Activated CD4-positive, alpha-beta memory T cell treated with anti-CD3 and anti-CD28 coated beads for 36 hours (primary cell): ENCODE measurements around the gene CHAD. TPM values are rescaled to one million over a fixed set of nuclear protein-coding genes. Genes with fewer than 3 reads are reported as not detected.
A peak's percentile ranks its signal among the peaks of the same experiment; 100 is the strongest.
"Not testable (repeated sequence)": the region's sequence is repeated elsewhere in the genome, so short reads cannot be mapped to it uniquely, and the experiment has no call there.

Source experiments
- CTCF ChIA-PET: fragments of 350-600 bp; sonication (Branson Sonifier 250); formaldehyde crosslinking; loops from one replicate; lab custom pipeline; 2021; ENCODE audit warnings: antibody characterized with exemption, inconsistent platforms; lab: Charles Lee
- POLR2A ChIA-PET: fragments of 350-600 bp; sonication (Branson Sonifier 250); formaldehyde crosslinking; loops from one replicate; lab custom pipeline; 2021; ENCODE audit warnings: antibody characterized with exemption; lab: Charles Lee
- DNase-seq: peaks from one replicate; pipeline ENCODE4 v3.0.0-alpha.2; 2020
- H3K27ac Mint-ChIP-seq: one replicate; pipeline ENCODE4 v1.8.0; 2021; ENCODE audit warnings: mixed read lengths
- H3K27me3 Mint-ChIP-seq: one replicate; pipeline ENCODE4 v1.8.0; 2021; ENCODE audit warnings: mixed read lengths
- H3K36me3 Mint-ChIP-seq: one replicate; pipeline ENCODE4 v1.8.0; 2021; ENCODE audit warnings: mixed read lengths
- H3K4me1 Mint-ChIP-seq: one replicate; pipeline ENCODE4 v1.8.0; 2021; ENCODE audit warnings: low read depth, mixed read lengths
- H3K4me3 Mint-ChIP-seq: one replicate; pipeline ENCODE4 v1.8.0; 2021; ENCODE audit warnings: mild to moderate bottlenecking, mixed read lengths
- H3K9me3 Mint-ChIP-seq: one replicate; pipeline ENCODE4 v1.8.0; 2021; ENCODE audit warnings: mixed read lengths
- intact Hi-C: fragments of 100-400 bp; cut with micrococcal nuclease; formaldehyde crosslinking; loops from one replicate; pipeline ENCODE4 v1.15.1; 2023
- total RNA-seq, 2 experiments: library from RNA; stranded (reverse); gene quantifications; one replicate each; pipeline ENCODE4 v1.2.3, GENCODE V29; 2021

CHAD gene
- total RNA-seq, 2 experiments from 2014 or later, result not detected

- ChIA-PET CTCF (interaction anchor here (0.6 to 3.5 kb wide), 26 partner anchors 9 to 374 kb away, joined by 3 to 30 read pairs (median 4); partner anchors contain the start of genes CACNA1G, CHAD, LRRC59 and XYLT2), POLR2A (interaction anchor here (1.7 kb wide), 1 partner anchor 81 kb away, joined by 9 read pairs; the partner anchor contains the start of gene LRRC59)
- Mint-ChIP-seq H3K36me3 (peaks cover 8% of the 10 kb centered on the region), H3K9me3 (no peaks in the 10 kb centered on the region), H3K4me1 (peaks cover 24% of the 10 kb centered on the region), H3K4me3 (peak within 1 kb of the TSS; percentile 84), H3K27ac (peak within 1 kb of the TSS; percentile 87), H3K27me3 (no peaks in the 10 kb centered on the region)
- intact Hi-C loops, result loop anchor here (1.0 to 5.0 kb wide), 7 partner anchors 32 to 278 kb away; partner anchors contain the start of genes ACSF2, ANKRD40 and COL1A1
- peak; percentile 92 for DNase-seq
These were observed 10.0 kb upstream of the CHAD start, which contains the start of gene RSAD1 for GRCh38 chr17:50478391-50479381. TSS of gene RSAD1 (plus strand) at chr17:50478860. CDS start at chr17:50478885, 25 bp downstream.

- Mint-ChIP-seq H3K27me3 (no peaks in the 10 kb centered on the region), H3K27ac (peak overlapping the region; percentile 87), H3K4me1 (peaks cover 24% of the 10 kb centered on the region), H3K9me3 (no peaks in the 10 kb centered on the region), H3K36me3 (peaks cover 8% of the 10 kb centered on the region), H3K4me3 (peak overlapping the region; percentile 69)
- ChIA-PET POLR2A (interaction anchor here (1.7 kb wide), 1 partner anchor 81 kb away, joined by 9 read pairs; the partner anchor contains the start of gene LRRC59), CTCF (interaction anchor here (0.7 to 3.5 kb wide), 11 partner anchors 9 to 374 kb away, joined by 3 to 30 read pairs (median 8); partner anchors contain the start of genes CHAD and LRRC59)
- no peak for DNase-seq
- intact Hi-C loops, result loop anchor here (2.0 to 5.0 kb wide), 5 partner anchors 33 to 277 kb away; partner anchors contain the start of genes ACSF2, ANKRD40 and COL1A1
These were observed 9.3 kb upstream of the CHAD start for GRCh38 chr17:50477976-50478375.

GRCh38 chr17:50476545-50477315, 8.1 kb upstream of the CHAD start:
- Mint-ChIP-seq H3K36me3 (no peaks in the 10 kb centered on the region), H3K4me3 (no peak overlapping the region), H3K4me1 (peaks cover 17% of the 10 kb centered on the region), H3K9me3 (no peaks in the 10 kb centered on the region), H3K27me3 (no peaks in the 10 kb centered on the region), H3K27ac (no peak overlapping the region)
- CTCF ChIA-PET, result interaction anchor here (0.6 to 3.5 kb wide), 3 partner anchors 26 to 305 kb away, joined by 3 to 30 read pairs (median 5); no protein-coding TSS in a partner anchor
- POLR2A ChIA-PET, result no interaction called here
- no peak for DNase-seq
- intact Hi-C loops, result loop anchor here (5.0 kb wide), 1 partner anchor 231 kb away; the partner anchor contains the start of gene ANKRD40

- H3K27ac Mint-ChIP-seq, DNase-seq, H3K27me3 Mint-ChIP-seq, H3K9me3 Mint-ChIP-seq, POLR2A ChIA-PET, H3K36me3 Mint-ChIP-seq, H3K4me3 Mint-ChIP-seq: not testable (repeated sequence)
- intact Hi-C loops, result loop anchor here (5.0 kb wide), 1 partner anchor 231 kb away; the partner anchor contains the start of gene ANKRD40
- CTCF ChIA-PET, result interaction anchor here (0.6 to 1.1 kb wide), 3 partner anchors 79 to 305 kb away, joined by 3 to 5 read pairs (median 3); partner anchors contain the start of gene LRRC59
- H3K4me1 Mint-ChIP-seq, result peaks cover 17% of the 10 kb centered on the region
These were observed 7.3 kb upstream of the CHAD start for GRCh38 chr17:50475775-50476544.

- POLR2A ChIA-PET, result no interaction called here
- H3K27me3 Mint-ChIP-seq, result peaks cover under 1% of the 10 kb centered on the region
- CTCF ChIA-PET, result interaction anchor here (1.1 kb wide), 1 partner anchor 78 kb away, joined by 3 read pairs; the partner anchor contains the start of gene LRRC59
- DNase-seq, result no peak
- no peaks in the 10 kb centered on the region for H3K36me3 Mint-ChIP-seq
- H3K27ac Mint-ChIP-seq, result no peak overlapping the region
- H3K9me3 Mint-ChIP-seq, result no peaks in the 10 kb centered on the region
- peaks cover 15% of the 10 kb centered on the region for H3K4me1 Mint-ChIP-seq
- H3K4me3 Mint-ChIP-seq, result no peak overlapping the region
- intact Hi-C loops, result loop anchor here (5.0 kb wide), 1 partner anchor 232 kb away; the partner anchor contains the start of gene ANKRD40
These were observed 6.7 kb upstream of the CHAD start for GRCh38 chr17:50475362-50475761.

- H3K36me3 Mint-ChIP-seq, result no peaks in the 10 kb centered on the region
- intact Hi-C loops, result no loop called here
- H3K4me1 Mint-ChIP-seq, result peaks cover 8% of the 10 kb centered on the region
- H3K27me3 Mint-ChIP-seq, result peaks cover 2% of the 10 kb centered on the region
- no peak overlapping the region for H3K4me3 Mint-ChIP-seq
- H3K9me3 Mint-ChIP-seq, result no peaks in the 10 kb centered on the region
- ChIA-PET POLR2A (no interaction called here), CTCF (interaction anchor here (1.2 kb wide), 1 partner anchor 33 kb away, joined by 3 read pairs; no protein-coding TSS in a partner anchor)
- no peak for DNase-seq
- no peak overlapping the region for H3K27ac Mint-ChIP-seq
These were observed 5.8 kb upstream of the CHAD start for GRCh38 chr17:50474523-50474922.

GRCh38 chr17:50473901-50474300, 5.2 kb upstream of the CHAD start:
- Mint-ChIP-seq H3K27ac (no peak overlapping the region), H3K4me3 (no peak overlapping the region), H3K27me3 (peaks cover 4% of the 10 kb centered on the region), H3K36me3 (no peaks in the 10 kb centered on the region), H3K9me3 (no peaks in the 10 kb centered on the region), H3K4me1 (peaks cover 9% of the 10 kb centered on the region)
- no peak for DNase-seq
- CTCF ChIA-PET, result interaction anchor here (1.2 kb wide), 1 partner anchor 33 kb away, joined by 3 read pairs; no protein-coding TSS in a partner anchor
- intact Hi-C loops, result no loop called here
- POLR2A ChIA-PET, result no interaction called here

GRCh38 chr17:50472761-50473161, 4.1 kb upstream of the CHAD start:
- H3K9me3 Mint-ChIP-seq, H3K36me3 Mint-ChIP-seq, H3K4me1 Mint-ChIP-seq, H3K27ac Mint-ChIP-seq, CTCF ChIA-PET, POLR2A ChIA-PET, intact Hi-C loops, DNase-seq, H3K4me3 Mint-ChIP-seq: not testable (repeated sequence)
- H3K27me3 Mint-ChIP-seq, result peaks cover 13% of the 10 kb centered on the region

GRCh38 chr17:50472286-50472685, 3.6 kb upstream of the CHAD start:
- no peak overlapping the region for H3K4me3 Mint-ChIP-seq
- H3K36me3 Mint-ChIP-seq, result no peaks in the 10 kb centered on the region
- intact Hi-C loops, result no loop called here
- peaks cover 16% of the 10 kb centered on the region for H3K27me3 Mint-ChIP-seq
- DNase-seq, result no peak
- peaks cover 8% of the 10 kb centered on the region for H3K4me1 Mint-ChIP-seq
- CTCF ChIA-PET, result interaction anchor here (2.1 kb wide), 1 partner anchor 75 kb away, joined by 4 read pairs; the partner anchor contains the start of gene LRRC59
- H3K27ac Mint-ChIP-seq, result no peak overlapping the region
- POLR2A ChIA-PET, result no interaction called here
- no peaks in the 10 kb centered on the region for H3K9me3 Mint-ChIP-seq

- intact Hi-C loops, result no loop called here
- H3K27ac Mint-ChIP-seq, result no peak overlapping the region
- ChIA-PET POLR2A (no interaction called here), CTCF (interaction anchor here (1.0 to 2.1 kb wide), 2 partner anchors 30 to 74 kb away, joined by 3 to 4 read pairs; partner anchors contain the start of gene LRRC59)
- H3K36me3 Mint-ChIP-seq, result no peaks in the 10 kb centered on the region
- no peak for DNase-seq
- H3K9me3 Mint-ChIP-seq, result no peaks in the 10 kb centered on the region
- H3K4me3 Mint-ChIP-seq, result no peak overlapping the region
- peaks cover 17% of the 10 kb centered on the region for H3K27me3 Mint-ChIP-seq
- H3K4me1 Mint-ChIP-seq, result peaks cover 8% of the 10 kb centered on the region
These were observed 2.6 kb upstream of the CHAD start for GRCh38 chr17:50471009-50471905.
